Endodermal cell (in vitro differentiated cells): ENCODE results near the gene TTC28. TPM values are rescaled to one million over a fixed set of nuclear protein-coding genes. Genes with fewer than 3 reads are reported as not detected.
"Not testable (repeated sequence)": the region's sequence is repeated elsewhere in the genome, so short reads cannot be mapped to it uniquely, and the experiment has no call there.

ENCODE experiments used
- DNase-seq: peaks from one replicate; pipeline ENCODE4 v3.0.0-alpha.2; 2017
- H3K27ac ChIP-seq: 2 replicates; pipeline ENCODE4 v1.5.1; 2013; ENCODE audit warnings: mild to moderate bottlenecking, low read depth, low read length, moderate library complexity
- H3K27me3 ChIP-seq: 2 replicates; pipeline ENCODE4 v1.6.1; 2013; ENCODE audit warnings: mild to moderate bottlenecking, low read length, moderate library complexity; ENCODE audit not compliant: insufficient read depth, control insufficient read depth, poor library complexity, severe bottlenecking
- H3K36me3 ChIP-seq: 2 replicates; pipeline ENCODE4 v1.7.0; 2013; ENCODE audit warnings: mild to moderate bottlenecking, low read length, moderate library complexity; ENCODE audit not compliant: control insufficient read depth, insufficient read depth
- H3K4me1 ChIP-seq: one replicate; pipeline ENCODE4 v1.7.0; 2013; ENCODE audit warnings: low read length; ENCODE audit not compliant: control insufficient read depth, insufficient read depth
- H3K4me3 ChIP-seq: 2 replicates; pipeline ENCODE4 v1.5.1; 2013; ENCODE audit warnings: mild to moderate bottlenecking, low read length, moderate library complexity
- H3K9ac ChIP-seq: 2 replicates; pipeline ENCODE4 v1.6.1; 2013; ENCODE audit warnings: mild to moderate bottlenecking, low read length, moderate library complexity; ENCODE audit not compliant: poor library complexity, severe bottlenecking; ENCODE audit errors: extremely low read depth
- H3K9me3 ChIP-seq: 2 replicates; pipeline ENCODE4 v1.6.1; 2013; ENCODE audit warnings: mild to moderate bottlenecking, low read length, moderate library complexity; ENCODE audit not compliant: control insufficient read depth
- H3K27ac Mint-ChIP-seq: 2 replicates; pipeline ENCODE4 v1.8.0; 2020; ENCODE audit warnings: mixed read lengths
- H3K27me3 Mint-ChIP-seq: 2 replicates; pipeline ENCODE4 v1.8.0; 2021; ENCODE audit warnings: mild to moderate bottlenecking, mixed read lengths; ENCODE audit not compliant: insufficient read depth
- H3K36me3 Mint-ChIP-seq: 2 replicates; pipeline ENCODE4 v1.8.0; 2020; ENCODE audit warnings: low read depth, mixed read lengths
- H3K4me1 Mint-ChIP-seq: 2 replicates; pipeline ENCODE4 v1.8.0; 2020; ENCODE audit warnings: mixed read lengths
- H3K4me3 Mint-ChIP-seq: 2 replicates; pipeline ENCODE4 v1.8.0; 2020; ENCODE audit warnings: mild to moderate bottlenecking, moderate library complexity, mixed read lengths
- H3K9me3 Mint-ChIP-seq: 2 replicates; pipeline ENCODE4 v1.8.0; 2020; ENCODE audit warnings: mild to moderate bottlenecking, mixed read lengths
- WGBS, 2 experiments: methylation state at CpG; one replicate each; pipeline versions ENCODE4 v1.1.5 to v1.1.7; 2013; ENCODE audit warnings: missing lambda C conversion rate in 2 of 2, mixed read lengths in 1 of 2; ENCODE audit not compliant: insufficient coverage in 1 of 2, insufficient read length in 1 of 2; 5-methylcytosine and 5-hydroxymethylcytosine counted together
- total RNA-seq, 2 donors: library from RNA; stranded (reverse); fragmentation: NEBNext Ultra II Directional in 1 of 2; extraction: Animal tissue kit (Norgen Biotek cat#: 25700) in 1 of 2; gene quantifications; 2 replicates in 1 of 2; 3 replicates in 1 of 2; pipeline ENCODE4 v1.2.1, GENCODE V29; 2021
- TF ChIP-seq, protein P1 (sequence below): fragments of 200-600 bp; sonication (generic); conservative IDR thresholded peaks from 2 replicates; pipeline ENCODE4 v1.5.0; 2021; ENCODE audit warnings: antibody characterized with exemption, mild to moderate bottlenecking

Gene TTC28
- total RNA-seq, 2 donors from 2014 or later: 28.6 to 34.0 TPM

DNA sequence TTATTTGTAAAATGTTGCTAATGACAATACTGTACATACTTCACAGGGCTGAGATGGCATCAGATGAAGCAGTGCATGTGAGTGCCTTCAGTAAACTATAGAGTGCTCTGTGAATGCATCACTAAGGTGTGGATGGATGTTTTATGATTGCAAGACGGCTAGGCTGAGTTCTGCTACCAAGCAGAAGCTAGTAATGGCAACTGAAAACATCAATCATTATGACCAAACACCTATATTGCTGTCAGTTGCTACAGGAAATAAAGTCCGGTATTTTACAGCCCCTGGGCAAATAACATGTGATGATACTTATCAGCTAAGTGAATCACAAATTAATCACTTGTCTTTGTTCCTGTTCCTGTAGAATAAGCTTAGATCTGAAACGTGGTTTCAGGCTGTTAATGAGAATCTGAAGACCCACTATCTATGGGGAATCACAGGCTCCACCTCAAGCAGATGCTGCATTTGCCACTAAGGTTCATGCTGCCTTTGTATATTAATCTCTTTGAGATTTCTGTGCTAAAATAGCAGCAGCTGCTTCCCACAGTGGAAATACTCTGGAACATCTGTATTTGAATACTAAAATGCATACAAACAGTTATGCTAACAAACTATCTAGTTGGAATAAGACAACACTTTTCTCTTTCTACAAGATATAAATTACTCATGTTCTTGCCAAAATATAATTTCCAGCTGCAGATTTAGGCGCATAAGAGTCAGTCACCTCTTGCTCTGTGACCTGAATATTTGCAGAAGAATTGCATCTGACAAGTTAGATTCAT, 506.6 kb downstream of the TTC28 start:
- H3K4me3 Mint-ChIP-seq: no peak overlapping the region

GRCh38 chr22:28171712-28172111, 507.9 kb downstream of the TTC28 start:
- Histone ChIP-seq H3K4me1 (no peaks in the 10 kb centered on the region), H3K9ac (no peak overlapping the region), H3K9me3 (no peaks in the 10 kb centered on the region), H3K27ac (peak overlapping the region; percentile 32), H3K4me3 (no peak overlapping the region), H3K36me3 (no peaks in the 10 kb centered on the region), H3K27me3 (no peaks in the 10 kb centered on the region)
- no peaks in the 10 kb centered on the region for H3K27me3 Mint-ChIP-seq
- no peak overlapping the region for H3K4me3 Mint-ChIP-seq
- peaks cover 17% of the 10 kb centered on the region for H3K9me3 Mint-ChIP-seq
- no peaks in the 10 kb centered on the region for H3K36me3 Mint-ChIP-seq
- no peak overlapping the region for H3K27ac Mint-ChIP-seq
- TF ChIP-seq, protein P1, sequence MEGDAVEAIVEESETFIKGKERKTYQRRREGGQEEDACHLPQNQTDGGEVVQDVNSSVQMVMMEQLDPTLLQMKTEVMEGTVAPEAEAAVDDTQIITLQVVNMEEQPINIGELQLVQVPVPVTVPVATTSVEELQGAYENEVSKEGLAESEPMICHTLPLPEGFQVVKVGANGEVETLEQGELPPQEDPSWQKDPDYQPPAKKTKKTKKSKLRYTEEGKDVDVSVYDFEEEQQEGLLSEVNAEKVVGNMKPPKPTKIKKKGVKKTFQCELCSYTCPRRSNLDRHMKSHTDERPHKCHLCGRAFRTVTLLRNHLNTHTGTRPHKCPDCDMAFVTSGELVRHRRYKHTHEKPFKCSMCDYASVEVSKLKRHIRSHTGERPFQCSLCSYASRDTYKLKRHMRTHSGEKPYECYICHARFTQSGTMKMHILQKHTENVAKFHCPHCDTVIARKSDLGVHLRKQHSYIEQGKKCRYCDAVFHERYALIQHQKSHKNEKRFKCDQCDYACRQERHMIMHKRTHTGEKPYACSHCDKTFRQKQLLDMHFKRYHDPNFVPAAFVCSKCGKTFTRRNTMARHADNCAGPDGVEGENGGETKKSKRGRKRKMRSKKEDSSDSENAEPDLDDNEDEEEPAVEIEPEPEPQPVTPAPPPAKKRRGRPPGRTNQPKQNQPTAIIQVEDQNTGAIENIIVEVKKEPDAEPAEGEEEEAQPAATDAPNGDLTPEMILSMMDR: no peak
- DNase-seq: no peak
- no peaks in the 10 kb centered on the region for H3K4me1 Mint-ChIP-seq

More for the DNA sequence above, 506.6 kb downstream of the TTC28 start:
- no peak overlapping the region for H3K4me3 ChIP-seq
- no peaks in the 10 kb centered on the region for H3K36me3 ChIP-seq
- TF ChIP-seq, protein P1: no peak
- H3K27ac ChIP-seq: no peak overlapping the region
- Mint-ChIP-seq H3K4me1 (no peaks in the 10 kb centered on the region), H3K27ac (no peak overlapping the region), H3K36me3 (no peaks in the 10 kb centered on the region), H3K27me3 (no peaks in the 10 kb centered on the region), H3K9me3 (peaks cover 6% of the 10 kb centered on the region)
- WGBS, 2 experiments: 94 to 95% methylated on average over 2 to 4 of the region's 4 CpGs
- no peak overlapping the region for H3K9ac ChIP-seq
- no peaks in the 10 kb centered on the region for H3K27me3 ChIP-seq
- no peaks in the 10 kb centered on the region for H3K9me3 ChIP-seq
- DNase-seq: no peak
- no peaks in the 10 kb centered on the region for H3K4me1 ChIP-seq

- Mint-ChIP-seq H3K9me3 (peaks cover 23% of the 10 kb centered on the region), H3K4me3 (no peak overlapping the region), H3K27ac (no peak overlapping the region), H3K27me3 (no peaks in the 10 kb centered on the region), H3K4me1 (no peaks in the 10 kb centered on the region), H3K36me3 (no peaks in the 10 kb centered on the region)
- no peak for DNase-seq
- H3K9ac ChIP-seq: no peak overlapping the region
- no peaks in the 10 kb centered on the region for H3K27me3 ChIP-seq
- H3K4me1 ChIP-seq: no peaks in the 10 kb centered on the region
- H3K9me3 ChIP-seq: no peaks in the 10 kb centered on the region
- H3K4me3 ChIP-seq: no peak overlapping the region
- H3K27ac ChIP-seq: no peak overlapping the region
- H3K36me3 ChIP-seq: no peaks in the 10 kb centered on the region
- TF ChIP-seq, protein P1: no peak
- WGBS, 2 experiments: 83 to 92% methylated on average over 1 of the region's 2 CpGs
These were observed 508.5 kb downstream of the TTC28 start for GRCh38 chr22:28171115-28171514.

DNA sequence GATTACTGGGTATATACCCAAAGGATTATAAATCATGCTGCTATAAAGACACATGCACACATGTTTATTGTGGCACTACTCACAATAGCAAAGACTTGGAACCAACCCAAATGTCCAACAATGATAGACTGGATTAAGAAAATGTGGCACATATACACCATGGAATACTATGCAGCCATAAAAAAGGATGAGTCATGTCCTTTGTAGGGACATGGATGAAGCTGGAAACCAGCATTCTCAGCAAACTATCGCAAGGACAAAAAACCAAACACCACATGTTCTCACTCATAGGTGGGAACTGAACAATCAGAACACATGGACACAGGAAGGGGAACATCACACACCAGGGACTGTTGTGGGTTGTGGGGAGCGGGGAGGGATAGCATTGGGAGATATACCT, 510.3 kb downstream of the TTC28 start:
- H3K27me3 Mint-ChIP-seq, H3K36me3 ChIP-seq, H3K27ac ChIP-seq, H3K27me3 ChIP-seq, H3K4me3 ChIP-seq, H3K36me3 Mint-ChIP-seq, H3K9ac ChIP-seq, H3K27ac Mint-ChIP-seq, H3K4me1 ChIP-seq, H3K4me1 Mint-ChIP-seq, H3K4me3 Mint-ChIP-seq, DNase-seq, H3K9me3 ChIP-seq: not testable (repeated sequence)
- 100% methylated on average over 2 of the region's 2 CpGs; no CpG with 5 or more reads in 1 of the 2 experiments for WGBS, 2 experiments
- H3K9me3 Mint-ChIP-seq: peaks cover 38% of the 10 kb centered on the region
